HEK293T (cell line): ENCODE measurements around the gene PPIE.

ENCODE experiments used
- ARNT ChIP-seq: fragments of 450-650 bp; IDR thresholded peaks from 2 replicates; pipeline ENCODE4 v1.6.1; 2017; ENCODE audit warnings: mild to moderate bottlenecking
- BHLHE40 ChIP-seq: fragments of 450-650 bp; IDR thresholded peaks from 2 replicates; pipeline ENCODE4 v1.6.1; 2016; ENCODE audit warnings: mild to moderate bottlenecking, moderate library complexity, borderline replicate concordance
- CTBP1 ChIP-seq: fragments of 450-650 bp; IDR thresholded peaks from 2 replicates; pipeline ENCODE4 v1.6.1; 2016; ENCODE audit warnings: borderline replicate concordance
- ELF4 ChIP-seq: fragments of 450-650 bp; IDR thresholded peaks from 2 replicates; pipeline ENCODE4 v1.6.1; 2017; ENCODE audit warnings: antibody characterized with exemption
- FOXA1 ChIP-seq: fragments of 450-650 bp; IDR thresholded peaks from 2 replicates; pipeline ENCODE4 v1.6.1; 2016; ENCODE audit warnings: mild to moderate bottlenecking
- FOXK2 ChIP-seq: fragments of 450-650 bp; IDR thresholded peaks from 2 replicates; pipeline ENCODE4 v1.6.1; 2016; ENCODE audit warnings: mild to moderate bottlenecking
- FOXM1 ChIP-seq: fragments of 450-650 bp; IDR thresholded peaks from 2 replicates; pipeline ENCODE4 v1.6.1; 2017; ENCODE audit warnings: mild to moderate bottlenecking, borderline replicate concordance
- HDGF ChIP-seq: fragments of 450-650 bp; IDR thresholded peaks from 2 replicates; pipeline ENCODE4 v1.6.1; 2017; ENCODE audit warnings: antibody characterized with exemption, borderline replicate concordance
- LEF1 ChIP-seq: fragments of 450-650 bp; IDR thresholded peaks from 2 replicates; pipeline ENCODE4 v1.6.1; 2017; ENCODE audit warnings: mild to moderate bottlenecking, borderline replicate concordance
- SP1 ChIP-seq: fragments of 450-650 bp; IDR thresholded peaks from 2 replicates; pipeline ENCODE4 v1.6.1; 2017
- SUZ12 ChIP-seq: fragments of 450-650 bp; IDR thresholded peaks from 2 replicates; pipeline ENCODE4 v1.6.1; 2016; ENCODE audit warnings: mild to moderate bottlenecking
- TARDBP ChIP-seq: fragments of 450-650 bp; IDR thresholded peaks from 2 replicates; pipeline ENCODE4 v1.6.1; 2016
- ZNF384 ChIP-seq: fragments of 450-650 bp; IDR thresholded peaks from 2 replicates; pipeline ENCODE4 v1.6.1; 2016

DNA sequence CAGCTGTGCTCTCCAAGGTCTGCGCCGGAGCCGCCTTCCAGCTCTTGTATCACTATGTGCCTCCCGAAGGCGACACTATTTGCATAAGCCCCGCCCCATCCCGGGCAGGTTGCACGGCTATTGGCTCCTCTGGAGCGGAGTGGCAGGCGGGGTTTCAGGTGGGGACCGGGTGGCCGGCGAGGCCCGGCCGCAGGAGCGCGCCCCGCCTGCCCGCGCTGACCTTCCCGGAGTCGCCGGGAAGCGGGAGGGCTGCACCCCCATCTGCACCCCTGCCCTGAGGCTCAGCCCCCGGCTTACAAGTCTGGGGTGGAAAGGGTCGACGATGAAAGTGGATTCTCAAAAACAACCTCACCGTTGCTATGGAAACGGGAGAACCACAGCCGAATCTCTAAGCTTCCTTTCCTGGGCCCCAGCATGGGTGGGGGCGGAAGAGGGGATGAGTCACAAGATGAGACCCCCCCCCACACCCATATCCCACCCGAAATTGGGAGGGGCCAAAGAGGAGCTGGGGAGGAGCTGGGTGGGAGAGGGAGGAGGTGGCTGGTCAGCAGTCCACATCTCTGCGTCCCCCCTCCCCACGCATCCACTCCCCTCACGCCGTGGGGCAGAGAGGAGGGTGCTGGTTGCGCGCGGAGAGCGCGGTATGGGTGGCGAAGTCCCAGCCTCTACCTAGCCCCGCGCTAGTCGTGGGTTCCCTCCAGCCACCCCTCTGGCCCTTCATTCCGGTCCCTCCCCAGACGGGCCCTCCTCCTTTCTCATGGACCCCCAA is 47.1 kb upstream of the PPIE start, which contains the start of gene HPCAL4:
- TF ChIP-seq CTBP1 (no peak), SP1 (no peak), ARNT (no peak), FOXA1 (no peak), BHLHE40 (no peak), SUZ12 (no peak), ELF4 (no peak), ZNF384 (no peak), HDGF (no peak), LEF1 (no peak), TARDBP (no peak), FOXK2 (no peak), FOXM1 (no peak)
